Neural progenitor cell (in vitro differentiated cells): ENCODE data around the gene WNT6. TPM values are rescaled to one million over a fixed set of nuclear protein-coding genes. Genes with fewer than 3 reads are reported as not detected.

ENCODE experiments used
- DNase-seq: peaks from one replicate; pipeline ENCODE4 v3.0.0-alpha.2; 2016; ENCODE audit warnings: low spot score
- H2AFZ ChIP-seq: fragments of 200-600 bp; sonication (generic); replicated peaks from 2 replicates; pipeline ENCODE4 v1.6.1; 2016; ENCODE audit warnings: antibody characterized with exemption
- H3F3A ChIP-seq: fragments of 200-600 bp; sonication (generic); 2 replicates; pipeline ENCODE4 v1.6.1; 2016; ENCODE audit warnings: antibody characterized with exemption, low read depth
- H3K27ac ChIP-seq: fragments of 200-600 bp; sonication (generic); 2 replicates; pipeline ENCODE4 v1.5.1; 2016; ENCODE audit warnings: mild to moderate bottlenecking
- H3K27me3 ChIP-seq: fragments of 200-600 bp; sonication (generic); 2 replicates; pipeline ENCODE4 v1.6.1; 2016; ENCODE audit warnings: mild to moderate bottlenecking, moderate library complexity
- H3K36me3 ChIP-seq: fragments of 200-600 bp; sonication (generic); 2 replicates; pipeline ENCODE4 v1.5.1; 2016
- H3K4me1 ChIP-seq: fragments of 200-600 bp; sonication (generic); 2 replicates; pipeline ENCODE4 v1.6.1; 2016; ENCODE audit warnings: mixed run types
- H3K4me2 ChIP-seq: fragments of 200-600 bp; sonication (generic); 2 replicates; pipeline ENCODE4 v1.6.1; 2016
- H3K4me3 ChIP-seq: fragments of 200-600 bp; sonication (generic); 2 replicates; pipeline ENCODE4 v1.5.1; 2016
- H3K79me2 ChIP-seq: fragments of 200-600 bp; sonication (generic); 2 replicates; pipeline ENCODE4 v1.6.1; 2016; ENCODE audit warnings: low read depth
- H3K9ac ChIP-seq: fragments of 200-600 bp; sonication (generic); 2 replicates; pipeline ENCODE4 v1.6.1; 2016
- H3K9me3 ChIP-seq: fragments of 200-600 bp; sonication (generic); 2 replicates; pipeline ENCODE4 v1.5.1; 2016; ENCODE audit warnings: low read depth
- H4K20me1 ChIP-seq: fragments of 200-600 bp; sonication (generic); 2 replicates; pipeline ENCODE4 v1.6.1; 2016; ENCODE audit warnings: low read depth
- H3K27ac Mint-ChIP-seq: 3 replicates; pipeline ENCODE4 v1.8.0; 2021; ENCODE audit warnings: mixed read lengths
- H3K27me3 Mint-ChIP-seq: 2 replicates; pipeline ENCODE4 v1.8.0; 2022; ENCODE audit warnings: low read depth, mild to moderate bottlenecking, inconsistent platforms, moderate library complexity, mixed read lengths; ENCODE audit not compliant: insufficient read depth
- H3K36me3 Mint-ChIP-seq: 3 replicates; pipeline ENCODE4 v1.8.0; 2021; ENCODE audit warnings: mixed read lengths
- H3K4me1 Mint-ChIP-seq: 3 replicates; pipeline ENCODE4 v1.8.0; 2021; ENCODE audit warnings: mixed read lengths
- H3K4me3 Mint-ChIP-seq: 3 replicates; pipeline ENCODE4 v1.8.0; 2021; ENCODE audit warnings: mild to moderate bottlenecking, moderate library complexity, mixed read lengths
- H3K9me3 Mint-ChIP-seq: 3 replicates; pipeline ENCODE4 v1.8.0; 2020; ENCODE audit warnings: mixed read lengths
- EZH2 ChIP-seq: fragments of 200-600 bp; sonication (generic); IDR thresholded peaks from 2 replicates; pipeline ENCODE4 v1.6.1; 2017; ENCODE audit warnings: antibody characterized with exemption, mild to moderate bottlenecking, moderate library complexity
- EZH2phosphoT487 ChIP-seq: fragments of 200-600 bp; sonication (generic); IDR thresholded peaks from 2 replicates; pipeline ENCODE4 v1.6.1; 2017; ENCODE audit warnings: antibody characterized with exemption
- total RNA-seq: library from RNA; depleted of rRNA; stranded (reverse); fragments of >200 nt; gene quantifications from 2 replicates; pipeline ENCODE4 v1.2.3, GENCODE V29; 2015; ENCODE audit warnings: low replicate concordance
- TF ChIP-seq, protein P1 (sequence below): fragments of 200-600 bp; sonication (generic); IDR thresholded peaks from 2 replicates; pipeline ENCODE4 v1.5.1; 2017; ENCODE audit warnings: antibody characterized with exemption, mild to moderate bottlenecking

The WNT6 gene
- total RNA-seq, 1 donor from 2014 or later = not detected

DNA sequence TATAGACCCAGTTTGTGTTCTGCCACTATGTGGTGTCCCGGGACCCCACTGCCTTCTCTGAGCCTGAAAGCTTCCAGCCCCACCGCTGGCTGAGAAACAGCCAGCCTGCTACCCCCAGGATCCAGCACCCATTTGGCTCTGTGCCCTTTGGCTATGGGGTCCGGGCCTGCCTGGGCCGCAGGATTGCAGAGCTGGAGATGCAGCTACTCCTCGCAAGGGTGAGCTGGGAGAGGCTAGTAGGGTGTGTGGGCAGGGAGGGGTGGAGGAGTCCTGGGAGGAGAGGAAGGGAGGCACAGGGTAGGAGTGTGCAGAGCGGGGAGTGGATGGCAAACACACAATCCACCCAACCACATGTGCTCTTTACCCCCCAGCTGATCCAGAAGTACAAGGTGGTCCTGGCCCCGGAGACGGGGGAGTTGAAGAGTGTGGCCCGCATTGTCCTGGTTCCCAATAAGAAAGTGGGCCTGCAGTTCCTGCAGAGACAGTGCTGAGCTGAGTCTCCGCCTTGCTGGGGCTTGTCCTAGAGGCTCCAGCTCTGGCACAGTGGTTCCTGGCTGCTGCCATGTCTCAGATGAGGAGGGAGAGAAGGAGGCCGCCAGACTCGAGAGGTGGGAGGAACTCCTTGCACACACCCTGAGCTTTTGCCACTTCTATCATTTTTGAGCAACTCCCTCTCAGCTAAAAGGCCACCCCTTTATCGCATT is 44.9 kb upstream of the WNT6 start:
- Mint-ChIP-seq H3K9me3 (no peaks in the 10 kb centered on the region), H3K36me3 (no peaks in the 10 kb centered on the region), H3K27me3 (peaks cover 3% of the 10 kb centered on the region), H3K4me3 (no peak overlapping the region), H3K27ac (no peak overlapping the region), H3K4me1 (no peaks in the 10 kb centered on the region)
- H3K4me1 ChIP-seq = no peaks in the 10 kb centered on the region
- no peak for DNase-seq
- TF ChIP-seq EZH2phosphoT487 (no peak), EZH2 (no peak)
- TF ChIP-seq, protein P1, sequence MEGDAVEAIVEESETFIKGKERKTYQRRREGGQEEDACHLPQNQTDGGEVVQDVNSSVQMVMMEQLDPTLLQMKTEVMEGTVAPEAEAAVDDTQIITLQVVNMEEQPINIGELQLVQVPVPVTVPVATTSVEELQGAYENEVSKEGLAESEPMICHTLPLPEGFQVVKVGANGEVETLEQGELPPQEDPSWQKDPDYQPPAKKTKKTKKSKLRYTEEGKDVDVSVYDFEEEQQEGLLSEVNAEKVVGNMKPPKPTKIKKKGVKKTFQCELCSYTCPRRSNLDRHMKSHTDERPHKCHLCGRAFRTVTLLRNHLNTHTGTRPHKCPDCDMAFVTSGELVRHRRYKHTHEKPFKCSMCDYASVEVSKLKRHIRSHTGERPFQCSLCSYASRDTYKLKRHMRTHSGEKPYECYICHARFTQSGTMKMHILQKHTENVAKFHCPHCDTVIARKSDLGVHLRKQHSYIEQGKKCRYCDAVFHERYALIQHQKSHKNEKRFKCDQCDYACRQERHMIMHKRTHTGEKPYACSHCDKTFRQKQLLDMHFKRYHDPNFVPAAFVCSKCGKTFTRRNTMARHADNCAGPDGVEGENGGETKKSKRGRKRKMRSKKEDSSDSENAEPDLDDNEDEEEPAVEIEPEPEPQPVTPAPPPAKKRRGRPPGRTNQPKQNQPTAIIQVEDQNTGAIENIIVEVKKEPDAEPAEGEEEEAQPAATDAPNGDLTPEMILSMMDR = no peak
- no peak overlapping the region for H3K4me2 ChIP-seq
- no peaks in the 10 kb centered on the region for H3K79me2 ChIP-seq
- no peak overlapping the region for H3K4me3 ChIP-seq
- H3K9me3 ChIP-seq = no peaks in the 10 kb centered on the region
- no peaks in the 10 kb centered on the region for H3F3A ChIP-seq
- no peak overlapping the region for H2AFZ ChIP-seq
- H3K27me3 ChIP-seq = no peaks in the 10 kb centered on the region
- no peaks in the 10 kb centered on the region for H3K36me3 ChIP-seq
- no peak overlapping the region for H3K27ac ChIP-seq
- no peaks in the 10 kb centered on the region for H4K20me1 ChIP-seq
- no peak overlapping the region for H3K9ac ChIP-seq

DNA sequence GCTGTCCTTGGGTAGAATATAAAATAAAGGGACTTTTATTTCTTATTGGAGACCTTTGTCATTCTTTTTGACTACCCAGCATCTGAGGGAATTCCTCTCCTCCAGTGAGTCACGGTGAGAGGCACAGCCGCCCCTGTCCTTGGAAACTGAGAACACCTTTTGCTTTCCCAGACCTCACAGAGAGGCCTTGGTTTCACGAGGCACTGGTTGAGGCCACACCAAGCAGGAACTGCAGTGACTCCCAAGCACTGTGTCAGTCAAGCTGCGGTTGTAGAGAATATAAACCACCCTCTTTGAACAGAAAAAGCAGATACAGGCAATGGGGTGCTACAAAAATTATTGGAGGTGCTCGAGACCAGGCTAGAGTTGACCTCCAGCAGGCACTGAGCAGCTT is 44.4 kb upstream of the WNT6 start:
- H3K36me3 Mint-ChIP-seq = no peaks in the 10 kb centered on the region
- no peaks in the 10 kb centered on the region for H3F3A ChIP-seq
- H3K27ac ChIP-seq = no peak overlapping the region
- H3K9me3 Mint-ChIP-seq = no peaks in the 10 kb centered on the region
- no peak for DNase-seq
- H3K36me3 ChIP-seq = no peaks in the 10 kb centered on the region
- TF ChIP-seq EZH2 (no peak), EZH2phosphoT487 (no peak)
- TF ChIP-seq, protein P1 = no peak
- no peaks in the 10 kb centered on the region for H3K9me3 ChIP-seq
- no peaks in the 10 kb centered on the region for H3K27me3 ChIP-seq
- no peak overlapping the region for H3K4me3 Mint-ChIP-seq
- H3K4me1 ChIP-seq = no peaks in the 10 kb centered on the region
- H3K27me3 Mint-ChIP-seq = peaks cover 3% of the 10 kb centered on the region
- H3K27ac Mint-ChIP-seq = no peak overlapping the region
- no peak overlapping the region for H3K4me2 ChIP-seq
- H3K9ac ChIP-seq = no peak overlapping the region
- no peak overlapping the region for H3K4me3 ChIP-seq
- H2AFZ ChIP-seq = no peak overlapping the region
- H3K4me1 Mint-ChIP-seq = no peaks in the 10 kb centered on the region
- no peaks in the 10 kb centered on the region for H4K20me1 ChIP-seq
- no peaks in the 10 kb centered on the region for H3K79me2 ChIP-seq

DNA sequence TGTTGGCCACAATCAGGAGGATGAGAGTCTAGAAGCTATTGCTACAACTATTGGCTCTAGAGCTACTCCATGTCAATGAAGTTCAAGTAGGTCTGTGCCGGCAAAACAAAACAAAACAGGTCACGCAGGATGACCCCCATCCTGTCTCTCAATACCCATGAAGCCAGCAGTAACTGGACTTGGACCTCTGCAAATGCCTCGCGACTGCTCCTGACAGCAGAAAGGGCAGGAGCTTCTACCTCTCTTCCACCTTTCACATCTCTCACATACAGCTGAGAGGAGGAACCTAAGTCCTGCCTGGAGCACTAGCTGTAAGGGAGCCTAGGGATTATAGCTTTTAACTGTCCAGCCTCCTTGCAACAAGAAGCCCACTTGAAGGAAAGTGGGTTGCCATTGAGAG is 44.0 kb upstream of the WNT6 start:
- Mint-ChIP-seq H3K27me3 (peaks cover 3% of the 10 kb centered on the region), H3K9me3 (no peaks in the 10 kb centered on the region), H3K4me3 (no peak overlapping the region), H3K36me3 (no peaks in the 10 kb centered on the region), H3K4me1 (no peaks in the 10 kb centered on the region), H3K27ac (no peak overlapping the region)
- no peak overlapping the region for H2AFZ ChIP-seq
- no peaks in the 10 kb centered on the region for H3K79me2 ChIP-seq
- H3K9me3 ChIP-seq = no peaks in the 10 kb centered on the region
- TF ChIP-seq EZH2 (no peak), EZH2phosphoT487 (no peak)
- TF ChIP-seq, protein P1 = no peak
- no peaks in the 10 kb centered on the region for H3F3A ChIP-seq
- no peak for DNase-seq
- H3K9ac ChIP-seq = no peak overlapping the region
- H3K36me3 ChIP-seq = no peaks in the 10 kb centered on the region
- no peaks in the 10 kb centered on the region for H4K20me1 ChIP-seq
- no peaks in the 10 kb centered on the region for H3K4me1 ChIP-seq
- no peak overlapping the region for H3K4me2 ChIP-seq
- H3K27ac ChIP-seq = no peak overlapping the region
- no peak overlapping the region for H3K4me3 ChIP-seq
- H3K27me3 ChIP-seq = no peaks in the 10 kb centered on the region
